ENCODE data around the gene NEDD4L.

GRCh38 chr18:58385472-58385871, 341.4 kb downstream of the NEDD4L start:
- TF ChIP-seq CTCF (IDR thresholded peaks at IDR 0.05) (no peak), POLR2AphosphoS5 (IDR thresholded peaks at IDR 0.05; ENCODE audit: low read depth, low read length) (no peak), REST (IDR thresholded peaks at IDR 0.05; ENCODE audit: insufficient read depth in 1 of 2, low read depth in 2 of 2, low read length in 1 of 2) (no peak), SIN3A (IDR thresholded peaks at IDR 0.05; ENCODE audit: borderline replicate concordance, insufficient read depth, low read depth, low read length) (no peak)
